WTC11 (cell line): ENCODE measurements around the gene PIK3C2G. TPM values are rescaled to one million over a fixed set of nuclear protein-coding genes. Genes with fewer than 3 reads are reported as not detected.

Source experiments
- ATAC-seq: fragments of 200-7000 bp; cut with Tn5 transposase; 2 replicates; pipeline ENCODE4 v1.10.0; 2021; ENCODE audit warnings: mild to moderate bottlenecking, moderate library complexity
- CTCF ChIA-PET: fragments of 300-600 bp; sonication (Branson Sonifier 250); formaldehyde crosslinking; loops from one replicate; lab custom pipeline; 2021; ENCODE audit warnings: antibody characterized with exemption; lab: Charles Lee
- POLR2A ChIA-PET: fragments of 350-600 bp; sonication (Branson Sonifier 250); formaldehyde crosslinking; loops from one replicate; lab custom pipeline; 2021; ENCODE audit warnings: antibody characterized with exemption; lab: Charles Lee
- DNase-seq: peaks from one replicate; pipeline ENCODE4 v3.0.0; 2021; ENCODE audit warnings: low spot score
- H3K27ac Mint-ChIP-seq: 2 replicates; pipeline ENCODE4 v1.8.0; 2021; ENCODE audit warnings: mixed read lengths
- H3K27me3 Mint-ChIP-seq: 2 replicates; pipeline ENCODE4 v1.8.0; 2021; ENCODE audit warnings: low read depth, mild to moderate bottlenecking, moderate library complexity, mixed read lengths
- H3K36me3 Mint-ChIP-seq: 2 replicates; pipeline ENCODE4 v1.8.0; 2021; ENCODE audit warnings: mixed read lengths
- H3K4me1 Mint-ChIP-seq: 2 replicates; pipeline ENCODE4 v1.8.0; 2022; ENCODE audit warnings: mixed read lengths
- H3K4me3 Mint-ChIP-seq: 2 replicates; pipeline ENCODE4 v1.8.0; 2021; ENCODE audit warnings: mild to moderate bottlenecking, moderate library complexity, mixed read lengths
- H3K9me3 Mint-ChIP-seq: 2 replicates; pipeline ENCODE4 v1.8.0; 2021; ENCODE audit warnings: mixed read lengths
- ATF1 ChIP-seq: sonication (generic); formaldehyde crosslinking; IDR thresholded peaks from 2 replicates; pipeline ENCODE4 v1.8.1; 2023; ENCODE audit warnings: mild to moderate bottlenecking, moderate library complexity, missing genetic modification reagents
- CREM ChIP-seq: sonication (generic); formaldehyde crosslinking; IDR thresholded peaks from 2 replicates; pipeline ENCODE4 v1.8.1; 2022; ENCODE audit warnings: mild to moderate bottlenecking, missing genetic modification reagents, moderate library complexity
- JAZF1 ChIP-seq: fragments of 250-450 bp; sonication (Bioruptor Pico); IDR thresholded peaks from 2 replicates; pipeline ENCODE4 v1.9.0; 2021; ENCODE audit warnings: moderate library complexity, mild to moderate bottlenecking, inconsistent platforms
- NR1H2 ChIP-seq: sonication (generic); formaldehyde crosslinking; IDR thresholded peaks from 2 replicates; pipeline ENCODE4 v1.9.0; 2021; ENCODE audit warnings: mild to moderate bottlenecking, moderate library complexity, missing genetic modification reagents
- NR3C1 ChIP-seq: sonication (generic); formaldehyde crosslinking; conservative IDR thresholded peaks from 2 replicates; pipeline ENCODE4 v1.8.1; 2023; ENCODE audit warnings: low read depth, mild to moderate bottlenecking, missing genetic modification reagents
- SP1 ChIP-seq: sonication (generic); formaldehyde crosslinking; conservative IDR thresholded peaks from 2 replicates; pipeline ENCODE4 v1.8.1; 2022; ENCODE audit warnings: missing genetic modification reagents
- ZBTB21 ChIP-seq: sonication (generic); formaldehyde crosslinking; IDR thresholded peaks from 2 replicates; pipeline ENCODE4 v1.8.1; 2023; ENCODE audit warnings: mild to moderate bottlenecking, missing genetic modification reagents, borderline replicate concordance
- ZNF121 ChIP-seq: sonication (generic); formaldehyde crosslinking; IDR thresholded peaks from 2 replicates; pipeline ENCODE4 v1.8.0; 2023; ENCODE audit warnings: missing genetic modification reagents
- ZNF232 ChIP-seq: sonication (generic); formaldehyde crosslinking; IDR thresholded peaks from 2 replicates; pipeline ENCODE4 v1.8.0; 2022; ENCODE audit warnings: mild to moderate bottlenecking, missing genetic modification reagents
- ZNF317 ChIP-seq: sonication (generic); formaldehyde crosslinking; IDR thresholded peaks from 2 replicates; pipeline ENCODE4 v1.8.1; 2023; ENCODE audit warnings: low read depth, mild to moderate bottlenecking, moderate library complexity, missing genetic modification reagents, borderline replicate concordance
- total RNA-seq: library from RNA; stranded (reverse); gene quantifications from 3 replicates; pipeline ENCODE4 v1.2.3, GENCODE V29; 2021
- TF ChIP-seq, protein P1 (sequence below): sonication (generic); formaldehyde crosslinking; IDR thresholded peaks from 2 replicates; pipeline ENCODE4 v1.8.0; 2022; ENCODE audit warnings: missing genetic modification reagents
- TF ChIP-seq, protein P2 (sequence below): sonication (generic); formaldehyde crosslinking; IDR thresholded peaks from 2 replicates; pipeline ENCODE4 v1.8.1; 2023; ENCODE audit warnings: mild to moderate bottlenecking, moderate library complexity, missing genetic modification reagents
- TF ChIP-seq, protein P3 (sequence below): fragments of 250-450 bp; sonication (Bioruptor Pico); IDR thresholded peaks from 2 replicates; pipeline ENCODE4 v2.1.2; 2022; ENCODE audit warnings: mild to moderate bottlenecking, moderate library complexity
- TF ChIP-seq, protein P4 (sequence below): sonication (generic); formaldehyde crosslinking; IDR thresholded peaks from 2 replicates; pipeline ENCODE4 v1.8.1; 2023; ENCODE audit warnings: mild to moderate bottlenecking, missing genetic modification reagents, moderate library complexity
- TF ChIP-seq, protein P5 (sequence below): fragments of 250-450 bp; sonication (Bioruptor Pico); IDR thresholded peaks from 2 replicates; pipeline ENCODE4 v1.9.0; 2021; ENCODE audit warnings: mild to moderate bottlenecking, borderline replicate concordance
- TF ChIP-seq, protein P6 (sequence below): fragments of 250-450 bp; sonication (Bioruptor Pico); IDR thresholded peaks from 2 replicates; pipeline ENCODE4 v1.8.0; 2021; ENCODE audit warnings: mild to moderate bottlenecking
- TF ChIP-seq, protein P7 (sequence below): fragments of 250-450 bp; sonication (Bioruptor Pico); conservative IDR thresholded peaks from 2 replicates; pipeline ENCODE4 v1.9.0; 2021; ENCODE audit warnings: mild to moderate bottlenecking
- TF ChIP-seq, protein P8 (sequence below): sonication (generic); formaldehyde crosslinking; IDR thresholded peaks from 2 replicates; pipeline ENCODE4 v1.8.1; 2023; ENCODE audit warnings: mild to moderate bottlenecking, missing genetic modification reagents

PIK3C2G gene
- total RNA-seq, 1 experiment from 2014 or later, result not detected

DNA sequence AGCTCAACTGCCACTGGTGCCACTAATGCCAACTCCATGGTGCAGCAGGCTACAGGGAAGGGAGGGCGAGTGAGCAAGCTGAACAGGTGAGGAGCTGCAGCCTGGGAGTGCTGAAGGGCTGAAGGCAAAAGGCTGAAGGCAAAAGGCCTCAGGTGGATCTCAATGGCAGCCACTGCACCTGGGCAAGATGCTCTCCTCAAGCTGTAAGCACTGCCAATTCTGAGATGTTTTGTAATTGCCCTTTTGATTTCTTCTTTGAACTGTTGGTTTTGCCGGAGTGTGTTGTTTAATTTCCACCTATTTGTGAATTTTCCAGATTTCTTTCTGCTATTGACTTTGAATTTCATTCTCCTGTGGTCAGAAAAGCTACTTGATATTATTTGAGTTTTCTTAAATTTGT is 97.6 kb downstream of the PIK3C2G start (continued):
- TF ChIP-seq, protein P1, sequence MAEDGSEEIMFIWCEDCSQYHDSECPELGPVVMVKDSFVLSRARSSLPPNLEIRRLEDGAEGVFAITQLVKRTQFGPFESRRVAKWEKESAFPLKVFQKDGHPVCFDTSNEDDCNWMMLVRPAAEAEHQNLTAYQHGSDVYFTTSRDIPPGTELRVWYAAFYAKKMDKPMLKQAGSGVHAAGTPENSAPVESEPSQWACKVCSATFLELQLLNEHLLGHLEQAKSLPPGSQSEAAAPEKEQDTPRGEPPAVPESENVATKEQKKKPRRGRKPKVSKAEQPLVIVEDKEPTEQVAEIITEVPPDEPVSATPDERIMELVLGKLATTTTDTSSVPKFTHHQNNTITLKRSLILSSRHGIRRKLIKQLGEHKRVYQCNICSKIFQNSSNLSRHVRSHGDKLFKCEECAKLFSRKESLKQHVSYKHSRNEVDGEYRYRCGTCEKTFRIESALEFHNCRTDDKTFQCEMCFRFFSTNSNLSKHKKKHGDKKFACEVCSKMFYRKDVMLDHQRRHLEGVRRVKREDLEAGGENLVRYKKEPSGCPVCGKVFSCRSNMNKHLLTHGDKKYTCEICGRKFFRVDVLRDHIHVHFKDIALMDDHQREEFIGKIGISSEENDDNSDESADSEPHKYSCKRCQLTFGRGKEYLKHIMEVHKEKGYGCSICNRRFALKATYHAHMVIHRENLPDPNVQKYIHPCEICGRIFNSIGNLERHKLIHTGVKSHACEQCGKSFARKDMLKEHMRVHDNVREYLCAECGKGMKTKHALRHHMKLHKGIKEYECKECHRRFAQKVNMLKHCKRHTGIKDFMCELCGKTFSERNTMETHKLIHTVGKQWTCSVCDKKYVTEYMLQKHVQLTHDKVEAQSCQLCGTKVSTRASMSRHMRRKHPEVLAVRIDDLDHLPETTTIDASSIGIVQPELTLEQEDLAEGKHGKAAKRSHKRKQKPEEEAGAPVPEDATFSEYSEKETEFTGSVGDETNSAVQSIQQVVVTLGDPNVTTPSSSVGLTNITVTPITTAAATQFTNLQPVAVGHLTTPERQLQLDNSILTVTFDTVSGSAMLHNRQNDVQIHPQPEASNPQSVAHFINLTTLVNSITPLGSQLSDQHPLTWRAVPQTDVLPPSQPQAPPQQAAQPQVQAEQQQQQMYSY (CRISPR knock-in tag), result no peak
- TF ChIP-seq NR1H2 (CRISPR knock-in tag) (no peak), ZNF121 (CRISPR knock-in tag) (no peak)
- TF ChIP-seq, all 79 proteins: peak for 0

DNA sequence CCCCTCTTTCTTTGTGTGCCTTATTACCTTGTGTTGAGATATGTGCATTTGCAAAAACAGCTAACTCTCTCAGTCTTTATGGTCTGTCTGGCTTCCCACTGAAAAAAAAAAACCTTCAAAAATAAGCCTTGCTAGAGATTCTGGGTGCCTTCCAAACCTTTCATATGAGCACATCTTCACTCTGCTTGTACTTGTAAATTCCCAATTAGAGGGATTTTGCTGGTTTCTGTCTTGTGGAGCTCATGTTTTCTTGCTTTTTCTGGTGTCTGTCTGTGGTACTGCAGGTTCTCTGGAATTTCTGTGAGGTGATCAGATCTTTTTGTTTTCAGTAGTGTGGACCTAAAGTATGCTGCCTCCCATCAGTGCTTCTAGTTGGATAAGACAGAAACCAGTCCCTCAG is 100.1 kb downstream of the PIK3C2G start:
- ChIA-PET CTCF (interaction anchor here (0.8 to 1.1 kb wide), 2 partner anchors 25 to 41 kb away, joined by 3 read pairs; no protein-coding TSS in a partner anchor), POLR2A (no interaction called here)
- Mint-ChIP-seq H3K9me3 (peaks cover 53% of the 10 kb centered on the region), H3K4me1 (peaks cover 10% of the 10 kb centered on the region), H3K27ac (no peak overlapping the region), H3K36me3 (peaks cover 28% of the 10 kb centered on the region), H3K4me3 (no peak overlapping the region), H3K27me3 (no peaks in the 10 kb centered on the region)
- no peak for DNase-seq
- ATAC-seq, result no peak
- no peak for TF ChIP-seq ZNF317 (CRISPR knock-in tag)
- no peak for TF ChIP-seq ZBTB21
- no peak for TF ChIP-seq ZNF232 (CRISPR knock-in tag)
- TF ChIP-seq, protein P2, sequence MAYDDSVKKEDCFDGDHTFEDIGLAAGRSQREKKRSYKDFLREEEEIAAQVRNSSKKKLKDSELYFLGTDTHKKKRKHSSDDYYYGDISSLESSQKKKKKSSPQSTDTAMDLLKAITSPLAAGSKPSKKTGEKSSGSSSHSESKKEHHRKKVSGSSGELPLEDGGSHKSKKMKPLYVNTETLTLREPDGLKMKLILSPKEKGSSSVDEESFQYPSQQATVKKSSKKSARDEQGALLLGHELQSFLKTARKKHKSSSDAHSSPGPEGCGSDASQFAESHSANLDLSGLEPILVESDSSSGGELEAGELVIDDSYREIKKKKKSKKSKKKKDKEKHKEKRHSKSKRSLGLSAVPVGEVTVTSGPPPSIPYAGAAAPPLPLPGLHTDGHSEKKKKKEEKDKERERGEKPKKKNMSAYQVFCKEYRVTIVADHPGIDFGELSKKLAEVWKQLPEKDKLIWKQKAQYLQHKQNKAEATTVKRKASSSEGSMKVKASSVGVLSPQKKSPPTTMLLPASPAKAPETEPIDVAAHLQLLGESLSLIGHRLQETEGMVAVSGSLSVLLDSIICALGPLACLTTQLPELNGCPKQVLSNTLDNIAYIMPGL (CRISPR knock-in tag), result no peak
- TF ChIP-seq, protein P3, sequence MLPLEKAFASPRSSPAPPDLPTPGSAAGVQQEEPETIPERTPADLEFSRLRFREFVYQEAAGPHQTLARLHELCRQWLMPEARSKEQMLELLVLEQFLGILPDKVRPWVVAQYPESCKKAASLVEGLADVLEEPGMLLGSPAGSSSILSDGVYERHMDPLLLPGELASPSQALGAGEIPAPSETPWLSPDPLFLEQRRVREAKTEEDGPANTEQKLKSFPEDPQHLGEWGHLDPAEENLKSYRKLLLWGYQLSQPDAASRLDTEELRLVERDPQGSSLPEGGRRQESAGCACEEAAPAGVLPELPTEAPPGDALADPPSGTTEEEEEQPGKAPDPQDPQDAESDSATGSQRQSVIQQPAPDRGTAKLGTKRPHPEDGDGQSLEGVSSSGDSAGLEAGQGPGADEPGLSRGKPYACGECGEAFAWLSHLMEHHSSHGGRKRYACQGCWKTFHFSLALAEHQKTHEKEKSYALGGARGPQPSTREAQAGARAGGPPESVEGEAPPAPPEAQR (CRISPR knock-in tag), result no peak
- no peak for TF ChIP-seq ZNF121 (CRISPR knock-in tag)
- TF ChIP-seq SP1 (CRISPR knock-in tag), result no peak
- TF ChIP-seq NR3C1 (CRISPR knock-in tag), result no peak
- no peak for TF ChIP-seq CREM (CRISPR knock-in tag)
- TF ChIP-seq, protein P4, sequence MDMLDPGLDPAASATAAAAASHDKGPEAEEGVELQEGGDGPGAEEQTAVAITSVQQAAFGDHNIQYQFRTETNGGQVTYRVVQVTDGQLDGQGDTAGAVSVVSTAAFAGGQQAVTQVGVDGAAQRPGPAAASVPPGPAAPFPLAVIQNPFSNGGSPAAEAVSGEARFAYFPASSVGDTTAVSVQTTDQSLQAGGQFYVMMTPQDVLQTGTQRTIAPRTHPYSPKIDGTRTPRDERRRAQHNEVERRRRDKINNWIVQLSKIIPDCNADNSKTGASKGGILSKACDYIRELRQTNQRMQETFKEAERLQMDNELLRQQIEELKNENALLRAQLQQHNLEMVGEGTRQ, result no peak
- TF ChIP-seq, protein P5, sequence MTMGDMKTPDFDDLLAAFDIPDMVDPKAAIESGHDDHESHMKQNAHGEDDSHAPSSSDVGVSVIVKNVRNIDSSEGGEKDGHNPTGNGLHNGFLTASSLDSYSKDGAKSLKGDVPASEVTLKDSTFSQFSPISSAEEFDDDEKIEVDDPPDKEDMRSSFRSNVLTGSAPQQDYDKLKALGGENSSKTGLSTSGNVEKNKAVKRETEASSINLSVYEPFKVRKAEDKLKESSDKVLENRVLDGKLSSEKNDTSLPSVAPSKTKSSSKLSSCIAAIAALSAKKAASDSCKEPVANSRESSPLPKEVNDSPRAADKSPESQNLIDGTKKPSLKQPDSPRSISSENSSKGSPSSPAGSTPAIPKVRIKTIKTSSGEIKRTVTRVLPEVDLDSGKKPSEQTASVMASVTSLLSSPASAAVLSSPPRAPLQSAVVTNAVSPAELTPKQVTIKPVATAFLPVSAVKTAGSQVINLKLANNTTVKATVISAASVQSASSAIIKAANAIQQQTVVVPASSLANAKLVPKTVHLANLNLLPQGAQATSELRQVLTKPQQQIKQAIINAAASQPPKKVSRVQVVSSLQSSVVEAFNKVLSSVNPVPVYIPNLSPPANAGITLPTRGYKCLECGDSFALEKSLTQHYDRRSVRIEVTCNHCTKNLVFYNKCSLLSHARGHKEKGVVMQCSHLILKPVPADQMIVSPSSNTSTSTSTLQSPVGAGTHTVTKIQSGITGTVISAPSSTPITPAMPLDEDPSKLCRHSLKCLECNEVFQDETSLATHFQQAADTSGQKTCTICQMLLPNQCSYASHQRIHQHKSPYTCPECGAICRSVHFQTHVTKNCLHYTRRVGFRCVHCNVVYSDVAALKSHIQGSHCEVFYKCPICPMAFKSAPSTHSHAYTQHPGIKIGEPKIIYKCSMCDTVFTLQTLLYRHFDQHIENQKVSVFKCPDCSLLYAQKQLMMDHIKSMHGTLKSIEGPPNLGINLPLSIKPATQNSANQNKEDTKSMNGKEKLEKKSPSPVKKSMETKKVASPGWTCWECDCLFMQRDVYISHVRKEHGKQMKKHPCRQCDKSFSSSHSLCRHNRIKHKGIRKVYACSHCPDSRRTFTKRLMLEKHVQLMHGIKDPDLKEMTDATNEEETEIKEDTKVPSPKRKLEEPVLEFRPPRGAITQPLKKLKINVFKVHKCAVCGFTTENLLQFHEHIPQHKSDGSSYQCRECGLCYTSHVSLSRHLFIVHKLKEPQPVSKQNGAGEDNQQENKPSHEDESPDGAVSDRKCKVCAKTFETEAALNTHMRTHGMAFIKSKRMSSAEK (CRISPR knock-in tag), result no peak
- TF ChIP-seq, protein P6, sequence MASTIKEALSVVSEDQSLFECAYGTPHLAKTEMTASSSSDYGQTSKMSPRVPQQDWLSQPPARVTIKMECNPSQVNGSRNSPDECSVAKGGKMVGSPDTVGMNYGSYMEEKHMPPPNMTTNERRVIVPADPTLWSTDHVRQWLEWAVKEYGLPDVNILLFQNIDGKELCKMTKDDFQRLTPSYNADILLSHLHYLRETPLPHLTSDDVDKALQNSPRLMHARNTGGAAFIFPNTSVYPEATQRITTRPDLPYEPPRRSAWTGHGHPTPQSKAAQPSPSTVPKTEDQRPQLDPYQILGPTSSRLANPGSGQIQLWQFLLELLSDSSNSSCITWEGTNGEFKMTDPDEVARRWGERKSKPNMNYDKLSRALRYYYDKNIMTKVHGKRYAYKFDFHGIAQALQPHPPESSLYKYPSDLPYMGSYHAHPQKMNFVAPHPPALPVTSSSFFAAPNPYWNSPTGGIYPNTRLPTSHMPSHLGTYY (CRISPR knock-in tag), result no peak
- TF ChIP-seq JAZF1, result no peak
- TF ChIP-seq, protein P7, sequence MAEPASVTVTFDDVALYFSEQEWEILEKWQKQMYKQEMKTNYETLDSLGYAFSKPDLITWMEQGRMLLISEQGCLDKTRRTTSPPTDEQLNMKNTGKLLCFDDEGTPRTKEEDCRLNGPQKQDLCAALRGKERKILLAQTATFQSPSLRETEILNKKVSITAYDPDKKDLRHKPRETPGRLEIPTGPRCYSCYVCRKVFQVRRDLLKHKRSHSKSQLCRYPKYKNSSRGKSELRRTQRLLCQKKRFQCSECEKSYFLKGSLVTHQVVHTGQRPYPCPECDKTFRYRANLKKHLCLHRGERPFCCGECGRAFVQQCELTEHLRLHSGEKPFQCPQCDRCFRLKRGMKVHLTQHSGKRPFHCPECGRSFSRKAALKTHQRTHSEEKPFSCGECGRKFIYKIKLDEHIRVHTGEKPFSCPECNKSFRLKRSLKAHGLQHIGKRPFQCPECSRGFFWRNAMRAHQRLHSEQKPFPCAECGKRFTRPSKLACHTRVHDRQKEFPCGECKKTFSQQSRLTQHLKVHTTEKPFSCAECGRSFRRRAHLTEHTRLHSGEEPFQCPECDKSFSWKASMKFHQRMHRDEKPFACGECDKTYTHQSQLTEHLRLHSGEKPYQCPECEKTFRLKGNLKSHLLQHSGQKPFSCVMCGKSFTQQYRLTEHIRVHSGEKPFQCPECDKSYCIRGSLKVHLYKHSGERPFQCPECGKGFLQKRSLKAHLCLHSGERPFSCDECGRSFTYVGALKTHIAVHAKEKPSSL (CRISPR knock-in tag), result no peak
- TF ChIP-seq ATF1 (CRISPR knock-in tag), result no peak
- TF ChIP-seq, protein P8, sequence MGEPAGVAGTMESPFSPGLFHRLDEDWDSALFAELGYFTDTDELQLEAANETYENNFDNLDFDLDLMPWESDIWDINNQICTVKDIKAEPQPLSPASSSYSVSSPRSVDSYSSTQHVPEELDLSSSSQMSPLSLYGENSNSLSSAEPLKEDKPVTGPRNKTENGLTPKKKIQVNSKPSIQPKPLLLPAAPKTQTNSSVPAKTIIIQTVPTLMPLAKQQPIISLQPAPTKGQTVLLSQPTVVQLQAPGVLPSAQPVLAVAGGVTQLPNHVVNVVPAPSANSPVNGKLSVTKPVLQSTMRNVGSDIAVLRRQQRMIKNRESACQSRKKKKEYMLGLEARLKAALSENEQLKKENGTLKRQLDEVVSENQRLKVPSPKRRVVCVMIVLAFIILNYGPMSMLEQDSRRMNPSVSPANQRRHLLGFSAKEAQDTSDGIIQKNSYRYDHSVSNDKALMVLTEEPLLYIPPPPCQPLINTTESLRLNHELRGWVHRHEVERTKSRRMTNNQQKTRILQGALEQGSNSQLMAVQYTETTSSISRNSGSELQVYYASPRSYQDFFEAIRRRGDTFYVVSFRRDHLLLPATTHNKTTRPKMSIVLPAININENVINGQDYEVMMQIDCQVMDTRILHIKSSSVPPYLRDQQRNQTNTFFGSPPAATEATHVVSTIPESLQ (CRISPR knock-in tag), result no peak
